Activated T-cell treated with anti-CD3 and anti-CD28 coated beads, Interleukin-2, amount 50 U/mL, for 1 hour (primary cell): ENCODE measurements around the gene PNPLA6.

Source experiments
- DNase-seq: peaks from one replicate; pipeline ENCODE4 v3.0.0-alpha.2; 2020

PNPLA6 gene

GRCh38 chr19:7603919-7604318 lies 68.4 kb downstream of the PNPLA6 start:
- no peak for DNase-seq

DNA sequence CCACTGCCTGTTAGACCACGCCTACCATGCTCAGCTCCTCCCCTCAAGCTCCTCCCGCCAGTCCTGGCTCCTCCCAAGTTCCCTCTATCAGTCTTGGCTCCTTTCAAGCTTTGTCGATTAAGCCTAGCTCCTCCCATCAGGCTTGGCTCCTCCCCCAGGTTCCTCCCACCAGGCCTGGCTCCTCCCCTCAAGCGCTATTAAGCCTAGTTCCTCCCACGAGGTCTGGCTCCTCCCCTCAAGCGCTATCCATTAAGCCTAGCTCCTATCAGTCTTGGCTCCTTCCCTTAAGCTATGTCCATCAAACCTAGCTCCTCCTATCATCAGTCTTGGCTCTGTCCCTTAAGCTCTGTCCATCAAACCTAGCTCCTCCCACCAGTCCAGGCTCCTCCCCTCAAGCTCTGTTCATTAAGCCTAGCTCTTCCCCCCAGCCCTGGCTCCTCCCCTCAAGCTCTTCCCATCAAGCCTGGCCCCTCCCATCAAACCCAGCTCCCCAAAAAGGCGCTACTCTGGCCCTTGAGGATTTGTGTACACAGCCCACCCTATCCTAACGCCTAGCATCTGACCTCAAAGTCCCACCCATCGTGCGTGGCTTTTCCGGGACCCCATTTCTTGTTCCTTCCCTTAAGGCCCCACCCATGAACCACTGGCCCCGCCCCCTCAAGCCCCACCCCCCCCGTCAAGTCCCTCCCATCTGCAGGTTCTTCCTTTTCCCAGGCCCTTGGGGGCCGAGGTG lies 70.1 kb downstream of the PNPLA6 start:
- no peak for DNase-seq

DNA sequence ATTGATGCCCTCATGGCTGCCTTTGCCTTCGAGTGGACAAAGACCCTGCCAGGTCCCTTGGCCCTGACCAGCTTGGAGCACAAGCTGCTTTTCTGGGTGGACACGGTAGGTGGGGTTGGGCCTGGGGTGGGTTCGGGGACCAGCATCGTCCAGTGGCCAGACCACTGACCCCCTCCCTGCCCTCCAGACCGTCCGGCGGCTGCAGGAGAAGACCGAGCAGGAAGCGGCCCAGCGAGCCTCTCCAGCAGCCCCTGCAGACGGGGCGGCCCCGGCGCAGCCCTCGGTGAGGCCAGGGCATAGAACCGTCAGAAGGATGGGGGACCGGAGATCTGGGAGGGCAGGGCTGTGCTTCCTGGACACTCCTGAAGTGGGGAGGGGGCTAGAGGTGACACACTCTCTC lies 70.8 kb downstream of the PNPLA6 start:
- DNase-seq = no peak

- DNase-seq = no peak
These were observed 71.8 kb downstream of the PNPLA6 start for GRCh38 chr19:7607212-7607873.

DNA sequence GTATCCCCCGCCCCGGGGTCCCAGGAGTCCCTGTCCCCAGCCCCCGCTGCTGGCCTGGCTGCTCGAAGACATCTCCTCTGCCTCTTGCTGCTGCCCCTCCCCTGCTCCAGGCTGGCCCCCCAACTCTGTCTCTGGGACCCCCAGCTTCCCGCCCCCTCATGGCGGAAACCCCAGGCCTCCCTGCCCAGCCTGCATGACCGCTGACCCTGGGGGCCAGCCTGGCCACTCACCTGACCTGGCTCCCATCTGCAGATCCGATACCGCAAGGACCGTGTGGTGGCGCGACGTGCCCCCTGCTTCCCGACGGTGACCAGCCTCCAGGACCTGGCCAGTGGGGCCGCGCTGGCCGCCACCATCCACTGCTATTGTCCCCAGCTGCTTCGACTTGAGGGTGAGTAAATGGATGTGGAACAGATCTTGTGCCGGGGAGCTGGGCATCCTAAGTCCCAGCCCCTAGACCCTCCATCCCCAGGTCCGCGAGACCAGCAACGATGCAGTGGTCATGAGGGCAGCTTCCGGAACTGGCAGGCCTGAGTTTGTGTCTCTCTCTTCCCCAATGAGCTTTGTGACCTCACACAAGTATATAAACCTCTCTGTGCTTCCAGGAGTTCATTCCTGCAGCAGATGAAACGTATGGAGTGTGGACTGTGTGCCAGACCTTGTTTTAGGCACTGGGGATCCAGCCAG lies 72.5 kb downstream of the PNPLA6 start:
- no peak for DNase-seq

DNA sequence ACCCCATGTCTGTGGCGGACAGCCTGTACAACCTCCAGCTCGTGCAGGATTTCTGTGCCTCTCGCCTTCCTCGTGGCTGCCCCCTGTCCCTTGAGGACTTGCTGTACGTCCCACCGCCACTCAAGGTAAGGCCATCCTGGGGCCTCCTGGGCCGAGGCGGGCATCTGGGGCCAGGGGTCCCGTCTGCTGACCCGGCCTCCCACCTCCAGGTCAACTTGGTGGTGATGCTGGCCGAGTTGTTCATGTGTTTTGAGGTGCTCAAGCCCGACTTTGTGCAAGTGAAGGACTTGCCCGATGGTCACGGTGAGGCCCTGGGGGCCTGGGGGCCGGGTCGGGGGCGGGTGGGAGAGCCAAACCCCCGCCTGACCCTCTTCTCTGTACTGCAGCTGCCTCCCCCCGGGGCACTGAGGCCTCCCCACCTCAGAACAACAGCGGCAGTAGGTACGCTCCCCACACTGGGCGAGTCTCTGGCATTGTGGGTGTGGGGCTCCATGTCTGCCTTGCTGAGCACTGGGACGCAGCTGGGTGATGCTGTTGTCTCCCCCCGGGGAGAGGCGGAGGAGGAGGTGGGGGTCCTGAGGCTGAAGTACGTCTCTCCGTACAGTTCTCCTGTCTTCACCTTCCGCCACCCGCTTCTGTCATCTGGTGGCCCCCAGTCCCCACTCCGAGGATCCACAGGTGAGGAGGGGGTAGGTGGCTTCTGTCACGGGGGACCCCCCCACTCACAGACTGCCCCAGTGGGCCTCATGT lies 75.1 kb downstream of the PNPLA6 start:
- DNase-seq = no peak
